Effector CD8-positive, alpha-beta T cell (primary cell): Measurements from ENCODE around the gene FGFR3.
"Not testable (repeated sequence)": the region's sequence is repeated elsewhere in the genome, so short reads cannot be mapped to it uniquely, and the experiment has no call there.

Source experiments
- DNase-seq: peaks from one replicate; lab custom pipeline; 2025; lab: John Stamatoyannopoulos, UW

FGFR3 gene

DNA sequence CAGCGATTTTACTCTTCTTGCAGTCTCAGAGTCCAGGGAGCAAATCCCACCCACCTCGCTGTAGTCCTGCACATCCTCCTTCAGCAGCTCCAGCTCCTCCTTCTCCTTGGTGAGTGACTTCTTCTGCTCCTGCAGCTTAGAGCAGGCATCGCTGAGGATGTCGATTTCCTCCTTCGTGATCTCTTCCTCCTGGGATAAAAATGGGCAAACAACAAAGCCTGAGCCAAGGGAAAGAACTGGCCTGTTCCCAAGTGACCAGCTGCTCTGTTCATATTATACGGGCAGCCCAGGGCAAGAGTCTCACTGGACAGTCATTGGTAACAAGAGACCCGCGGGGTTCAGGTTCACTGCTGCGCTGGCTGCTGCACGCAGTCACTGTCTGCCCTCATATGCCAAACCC lies 26.2 kb downstream of the FGFR3 start:
- DNase-seq: no peak

- DNase-seq: no peak
These were observed 26.7 kb downstream of the FGFR3 start for GRCh38 chr4:1819816-1820215.

DNA sequence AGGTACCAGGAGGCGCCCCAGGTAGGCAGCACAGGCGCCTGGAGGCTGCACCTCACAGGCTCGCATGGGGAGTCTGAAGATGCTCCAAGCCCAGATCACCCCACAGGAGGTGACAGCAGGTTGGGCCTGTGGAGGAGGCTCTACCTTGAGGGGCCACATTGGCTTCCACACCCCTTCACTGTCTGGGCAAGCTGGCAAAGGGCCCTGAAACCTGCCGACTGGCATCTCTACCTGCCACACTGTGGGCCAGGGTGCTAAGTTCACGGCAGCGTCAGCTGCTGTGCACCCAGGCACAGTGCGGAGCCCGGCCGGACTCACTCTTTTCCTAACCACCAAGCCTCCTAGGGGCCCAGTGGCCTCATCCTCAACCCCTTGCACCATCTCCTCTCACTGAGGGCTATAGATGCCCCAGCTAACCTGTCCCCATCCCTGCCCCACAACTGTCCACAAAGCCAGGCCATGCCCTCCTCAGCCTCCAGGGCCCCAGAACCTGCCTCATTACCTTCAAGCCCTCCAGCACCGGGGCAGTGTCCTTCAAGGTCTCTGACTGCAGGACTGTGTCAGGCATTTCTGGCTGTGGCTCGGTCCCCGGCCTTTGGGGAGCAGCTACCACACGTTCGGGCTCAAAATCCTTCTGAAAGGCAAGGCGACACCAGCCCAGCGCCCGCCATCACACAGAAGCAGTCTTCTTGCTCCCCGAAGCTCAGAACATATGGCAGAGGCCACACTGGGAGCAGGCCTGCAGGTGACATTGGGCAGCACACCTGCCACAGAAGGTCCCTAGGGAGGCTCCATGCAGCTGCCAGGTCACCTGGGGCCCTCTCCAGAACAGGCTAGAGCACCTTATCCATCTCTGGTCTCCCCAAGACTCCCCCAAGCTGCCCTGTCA lies 28.8 kb downstream of the FGFR3 start:
- DNase-seq: no peak

GRCh38 chr4:1822568-1823544 lies 29.8 kb downstream of the FGFR3 start:
- no peak for DNase-seq

- DNase-seq: no peak
These were observed 30.4 kb downstream of the FGFR3 start for GRCh38 chr4:1823545-1823932.

DNA sequence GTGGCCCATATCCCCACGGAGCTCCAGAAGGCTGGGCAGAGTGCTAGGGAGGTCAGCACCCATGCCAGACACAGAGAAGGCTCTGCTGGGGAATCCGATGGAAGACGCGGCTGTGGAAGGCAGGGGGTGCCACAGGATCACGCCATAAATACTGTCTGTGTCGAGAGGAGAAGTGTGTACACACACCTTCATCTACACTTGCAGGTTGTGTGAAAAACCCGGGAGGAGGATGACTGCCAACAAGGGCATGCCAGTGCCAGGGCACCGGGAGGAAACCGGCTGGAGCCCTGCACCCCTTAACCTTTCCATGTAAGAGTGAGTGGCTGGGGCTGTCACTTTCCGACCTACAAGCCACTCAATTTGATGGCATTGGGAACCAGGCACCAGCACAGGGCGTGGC lies 31.7 kb downstream of the FGFR3 start:
- no peak for DNase-seq

DNA sequence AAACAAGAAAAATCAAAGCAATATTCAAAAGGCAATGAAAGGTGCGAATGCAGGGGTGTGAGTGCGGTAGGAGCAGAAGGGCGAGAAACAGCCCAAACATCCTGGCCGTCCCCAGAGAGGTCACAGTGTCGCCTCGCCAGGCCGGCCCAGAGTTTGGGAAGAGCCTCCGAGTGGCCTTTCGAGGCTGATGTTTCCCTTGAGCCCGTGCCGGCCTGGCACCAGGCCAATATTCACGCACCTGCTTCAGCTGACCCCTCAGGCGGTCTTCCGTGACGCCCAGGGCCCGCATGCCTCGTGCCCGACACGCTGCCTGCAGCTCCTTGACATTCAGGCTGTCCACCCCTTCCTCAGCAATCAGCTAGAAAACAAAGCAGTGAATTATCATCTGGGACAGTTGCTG lies 32.2 kb downstream of the FGFR3 start:
- no peak for DNase-seq

DNA sequence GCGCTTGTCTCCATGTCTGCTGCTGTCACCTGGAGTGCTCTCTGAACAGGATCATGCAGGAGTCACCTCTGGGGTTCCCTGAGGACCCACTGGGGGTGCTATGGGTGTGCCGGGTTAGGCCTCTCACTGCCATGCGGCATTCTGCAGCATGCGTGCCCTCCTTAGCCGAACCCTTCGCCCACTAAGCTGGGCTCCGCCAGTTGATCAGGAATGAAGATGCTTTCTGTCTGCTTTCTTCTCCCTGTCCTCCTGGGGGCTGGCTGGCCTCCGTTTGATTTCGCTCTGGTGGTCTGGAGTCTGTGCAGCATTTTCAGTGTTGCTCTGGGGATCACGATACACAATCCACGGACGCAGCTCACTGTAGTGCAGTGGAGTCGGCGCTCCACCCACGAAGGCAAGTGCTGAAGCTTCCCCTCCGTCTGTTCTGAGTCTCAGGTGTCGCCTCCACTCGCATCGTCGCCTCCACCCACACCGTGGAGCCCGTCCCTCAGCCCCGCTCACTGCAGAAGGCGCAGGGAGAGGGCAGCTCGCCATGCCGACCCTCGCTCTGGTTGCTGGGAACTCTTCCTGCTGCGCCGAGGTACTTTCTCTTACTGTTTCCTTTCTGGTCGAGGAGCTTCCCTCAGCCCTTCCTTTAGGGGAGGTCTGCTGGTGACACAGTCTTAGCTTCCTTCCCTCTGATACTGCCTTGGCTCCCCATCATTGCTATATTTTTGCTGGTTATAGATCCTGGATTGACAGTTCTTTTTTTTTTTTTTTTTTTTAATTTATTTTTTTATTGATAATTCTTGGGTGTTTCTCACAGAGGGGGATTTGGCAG lies 33.6 kb downstream of the FGFR3 start:
- DNase-seq: no peak

- DNase-seq: no peak
These were observed 37.1 kb downstream of the FGFR3 start for GRCh38 chr4:1830234-1830633.

- DNase-seq: no peak
These were observed 37.6 kb downstream of the FGFR3 start for GRCh38 chr4:1830642-1831228.

GRCh38 chr4:1831331-1831730 lies 38.2 kb downstream of the FGFR3 start:
- no peak for DNase-seq

GRCh38 chr4:1832690-1833089 lies 39.6 kb downstream of the FGFR3 start:
- DNase-seq: no peak

DNA sequence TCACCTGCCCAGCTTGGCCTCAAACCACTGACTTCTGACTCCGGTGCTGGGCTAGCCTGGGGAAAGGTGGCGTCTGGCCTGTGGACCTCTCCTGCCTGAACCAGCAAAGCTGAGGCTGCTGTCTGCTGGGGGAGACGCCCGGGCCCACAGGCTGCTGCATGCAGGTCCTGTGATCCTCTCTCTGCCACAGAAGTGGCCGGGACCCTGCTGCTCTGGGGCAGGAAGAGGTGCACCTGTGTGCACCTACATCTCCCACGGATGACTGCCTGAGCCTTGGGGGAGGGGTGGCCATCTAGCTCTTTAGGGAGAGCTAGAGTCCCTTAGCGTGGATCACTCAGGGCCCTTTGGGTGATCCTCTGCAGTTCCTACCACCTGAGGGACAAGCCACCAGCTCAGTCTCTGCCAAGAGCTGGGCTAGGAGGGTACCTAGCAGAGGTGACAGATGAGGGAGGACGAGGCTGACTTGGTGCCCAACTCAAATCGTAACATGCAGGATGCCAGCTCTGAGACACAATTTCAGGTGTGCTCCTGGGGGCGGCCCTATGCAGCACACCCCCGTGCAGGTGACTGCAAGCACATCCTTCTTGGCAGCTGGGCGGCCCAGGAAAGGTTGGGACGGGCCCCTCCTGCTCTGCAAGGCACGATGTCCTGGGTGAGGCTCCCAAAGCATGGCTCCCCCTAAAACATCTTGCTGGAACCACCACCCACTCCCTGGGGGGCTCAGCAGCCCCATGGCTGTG lies 40.4 kb downstream of the FGFR3 start:
- DNase-seq: no peak

- no peak for DNase-seq
These were observed 41.1 kb downstream of the FGFR3 start for GRCh38 chr4:1834047-1834775.

GRCh38 chr4:1835836-1836235 lies 42.7 kb downstream of the FGFR3 start:
- not testable (repeated sequence) for DNase-seq

DNA sequence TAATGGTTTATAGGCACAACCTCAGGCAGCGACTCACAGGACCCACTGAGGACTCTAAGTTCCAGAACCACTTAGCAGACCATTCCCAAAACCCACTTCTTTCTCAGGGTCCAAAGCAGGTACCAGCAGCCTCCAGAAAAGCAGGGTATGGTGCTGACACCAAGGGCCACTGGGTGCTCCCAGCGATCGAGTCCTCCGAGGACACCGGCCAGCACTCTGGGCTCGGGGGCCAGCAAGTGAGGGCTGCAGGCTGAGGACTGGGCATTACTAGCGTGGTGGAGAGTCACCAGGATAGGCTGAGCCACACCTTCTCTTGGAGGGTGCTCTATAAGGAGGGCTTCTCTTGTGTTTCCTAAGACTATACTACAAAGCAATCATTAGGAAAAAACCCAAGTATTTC lies 43.6 kb downstream of the FGFR3 start:
- DNase-seq: no peak

DNA sequence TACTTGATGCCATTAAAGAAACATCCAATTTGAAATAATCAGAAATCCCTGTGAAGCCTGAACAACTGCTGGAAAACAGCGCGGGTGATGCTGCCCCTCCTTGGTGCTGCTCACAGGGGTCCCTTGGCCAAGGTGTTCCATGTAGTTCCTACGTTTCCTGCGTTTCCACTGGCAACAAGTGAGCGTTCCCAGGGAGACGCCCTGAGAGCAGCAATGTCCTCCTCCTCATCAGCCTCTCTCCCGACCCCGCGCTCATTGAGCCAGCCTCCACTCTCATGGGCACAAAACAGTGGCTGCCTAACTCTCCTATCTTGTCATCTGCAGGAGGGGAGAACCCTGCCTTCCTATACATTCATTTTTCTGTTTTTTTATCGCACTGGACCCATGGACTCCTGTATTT lies 44.0 kb downstream of the FGFR3 start:
- DNase-seq: no peak

DNA sequence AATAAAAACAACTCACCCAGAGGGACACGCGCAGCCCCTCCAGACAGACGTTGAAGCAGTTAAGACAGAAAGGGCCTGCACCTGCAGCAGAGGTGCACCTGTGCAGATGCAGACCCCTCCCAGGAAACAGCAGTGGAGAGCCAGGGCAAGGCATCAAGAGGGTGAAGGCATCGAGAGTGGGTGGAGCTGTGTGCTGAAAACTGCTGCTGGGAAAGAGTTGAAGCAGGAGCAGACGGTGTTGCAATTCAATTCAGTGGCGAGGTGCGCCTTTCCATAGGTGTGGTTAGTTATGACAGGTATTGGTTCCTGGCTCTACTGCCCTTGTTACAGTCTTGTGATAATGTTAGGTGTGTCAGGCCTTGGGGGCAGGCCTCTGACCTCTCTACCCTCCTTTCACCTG lies 46.2 kb downstream of the FGFR3 start:
- no peak for DNase-seq

DNA sequence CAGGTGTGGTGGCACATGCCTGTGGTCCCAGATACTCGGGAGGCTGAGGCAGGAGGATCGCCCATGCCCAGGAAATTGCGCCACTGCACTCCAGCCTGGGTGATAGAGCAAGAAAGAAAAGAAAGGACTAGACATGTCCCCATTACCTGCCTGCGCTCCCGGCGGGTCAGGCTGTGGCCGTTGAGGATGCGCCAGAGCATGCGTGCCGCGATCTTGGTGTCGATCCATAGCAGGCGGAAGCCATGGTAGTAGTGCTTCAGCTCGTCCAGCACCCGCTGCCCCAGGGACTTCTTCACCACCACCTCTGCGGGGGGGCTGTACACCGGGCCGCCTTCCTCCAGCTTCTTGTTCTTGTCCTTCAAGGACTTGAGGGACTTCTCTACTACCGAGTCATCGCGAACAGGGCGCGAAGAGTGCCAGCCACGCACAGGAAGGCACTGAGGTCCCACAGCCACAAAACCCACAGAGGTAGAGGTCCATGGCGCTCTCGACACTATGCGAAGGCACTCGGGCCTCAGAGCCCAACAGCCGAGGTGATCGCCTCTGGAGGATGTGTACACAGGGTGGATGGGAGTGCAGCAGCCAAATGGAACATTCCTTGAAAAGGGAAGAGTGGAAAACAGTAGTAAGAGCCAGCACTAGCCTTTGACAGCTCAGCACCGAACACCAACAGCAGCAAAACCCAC lies 48.3 kb downstream of the FGFR3 start:
- DNase-seq: no peak

DNA sequence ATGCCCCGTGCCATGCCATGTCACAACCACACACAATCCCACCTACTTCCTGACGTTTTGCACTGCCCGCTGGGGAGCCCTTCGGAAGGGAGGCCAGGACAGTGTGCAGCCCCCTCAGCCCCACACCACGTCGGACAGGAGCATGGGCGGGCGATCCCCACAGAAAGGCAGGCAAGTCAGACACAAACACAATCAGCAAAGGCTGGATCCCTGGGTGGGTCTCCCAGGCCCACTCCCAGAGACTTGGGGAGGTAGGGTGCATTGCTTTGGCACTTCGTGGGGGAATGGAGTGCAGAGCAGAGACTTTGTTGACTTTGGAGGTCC lies 48.8 kb downstream of the FGFR3 start:
- no peak for DNase-seq
